HCT116 (cell line): ENCODE results near the gene ARMH1. TPM values are rescaled to one million over a fixed set of nuclear protein-coding genes. Genes with fewer than 3 reads are reported as not detected.

ENCODE experiments used
- ATAC-seq: fragments of 200-7000 bp; cut with Tn5 transposase; 2 replicates; pipeline ENCODE4 v1.9.1; 2020; ENCODE audit warnings: mild to moderate bottlenecking, moderate library complexity
- BruUV-seq: library from RNA; stranded (reverse); fragments of 400-500 nt; replicated peaks from 2 replicates; lab custom pipeline; 2021; lab: Mats Ljungman, UMichigan
- CTCF ChIA-PET: fragments of 300-600 bp; sonication (Branson Sonifier 250); formaldehyde crosslinking; loops from one replicate; lab custom pipeline; 2021; ENCODE audit warnings: antibody characterized with exemption; lab: Charles Lee
- POLR2A ChIA-PET: fragments of 300-600, 350-600 bp; sonication (Branson Sonifier 250); formaldehyde crosslinking; loops from one replicate; lab custom pipeline; 2021; ENCODE audit warnings: antibody characterized with exemption; lab: Charles Lee
- RAD21 ChIA-PET, 2 experiments: fragments of 300-600 bp; sonication (Branson Sonifier 250); formaldehyde crosslinking; loops; one replicate each; lab custom pipeline; 2023; ENCODE audit warnings: low total read pairs in 2 of 2; ENCODE audit not compliant: uncharacterized antibody in 2 of 2, unreplicated experiment in 2 of 2, low non-redundant PET in 1 of 2; lab: Charles Lee
- DNase-seq: peaks from one replicate; pipeline ENCODE4 v3.0.0-alpha.2; 2010; ENCODE audit warnings: low read depth, low spot score
- H2AFZ ChIP-seq: fragments of 200-600 bp; shearing (Covaris generic), sonication (generic); 2 replicates; pipeline ENCODE4 v1.6.1; 2017; ENCODE audit warnings: low read depth, mixed run types, mixed read lengths, antibody characterized with exemption, low read length; ENCODE audit not compliant: poor library complexity, severe bottlenecking
- H3K27ac ChIP-seq: 2 replicates; pipeline ENCODE4 v1.5.1; 2012; ENCODE audit warnings: low read depth, low read length
- H3K27me3 ChIP-seq: fragments of 200-600 bp; sonication (generic); 2 replicates; pipeline ENCODE4 v1.6.1; 2016; ENCODE audit warnings: mixed run types, low read length, mixed read lengths; ENCODE audit not compliant: insufficient read depth
- H3K36me3 ChIP-seq, 2 experiments: fragments of 200-500 bp in 1 of 2; fragments of 200-600 bp in 1 of 2; sonication (Bioruptor generic) in 1 of 2; sonication (generic) in 1 of 2; 2 replicates each; pipeline versions ENCODE4 v1.5.1 to v1.6.1; 2014 to 2016; ENCODE audit warnings: low read length in 2 of 2, inconsistent platforms in 1 of 2, mixed read lengths in 1 of 2, mixed run types in 1 of 2; ENCODE audit not compliant: insufficient read depth in 2 of 2, control insufficient read depth in 1 of 2
- H3K4me1 ChIP-seq, 2 experiments: fragments of 200-600 bp in 1 of 2; sonication (generic) in 1 of 2; 2 replicates each; pipeline versions ENCODE4 v1.5.1 to v1.6.1; 2012 to 2017; ENCODE audit warnings: low read length in 2 of 2, inconsistent platforms in 1 of 2, mild to moderate bottlenecking in 1 of 2, mixed read lengths in 1 of 2, mixed run types in 1 of 2, moderate library complexity in 1 of 2; ENCODE audit not compliant: insufficient read depth in 2 of 2, control insufficient read depth in 1 of 2
- H3K4me2 ChIP-seq: fragments of 200-600 bp; sonication (generic); 2 replicates; pipeline ENCODE4 v1.6.1; 2017; ENCODE audit warnings: mixed run types, low read length, mixed read lengths
- H3K4me3 ChIP-seq, 2 experiments: fragments of 200-600 bp in 1 of 2; sonication (generic) in 1 of 2; replicated peaks in 1 of 2; 2 replicates each; pipeline ENCODE4 v1.5.1; 2011 to 2016; ENCODE audit warnings: low read length in 2 of 2, control low read depth in 1 of 2, low read depth in 1 of 2, mild to moderate bottlenecking in 1 of 2, mixed read lengths in 1 of 2, mixed run types in 1 of 2
- H3K79me2 ChIP-seq: fragments of 200-600 bp; sonication (generic); 2 replicates; pipeline ENCODE4 v1.6.1; 2017; ENCODE audit warnings: mild to moderate bottlenecking, mixed run types, low read length, moderate library complexity, mixed read lengths; ENCODE audit not compliant: insufficient read depth
- H3K9ac ChIP-seq: fragments of 200-600 bp; sonication (generic); 2 replicates; pipeline ENCODE4 v1.6.1; 2016; ENCODE audit warnings: low read length, mixed read lengths
- H3K9me2 ChIP-seq: fragments of 200-600 bp; sonication (generic), shearing (Covaris generic); 2 replicates; pipeline ENCODE4 v1.6.1; 2017; ENCODE audit warnings: mixed run types, mild to moderate bottlenecking, moderate library complexity; ENCODE audit not compliant: insufficient read depth
- H3K9me3 ChIP-seq, 2 experiments: fragments of 200-500 bp in 1 of 2; fragments of 200-600 bp in 1 of 2; sonication (Bioruptor generic) in 1 of 2; sonication (generic) in 1 of 2; 2 replicates each; pipeline ENCODE4 v1.6.1; 2014 to 2017; ENCODE audit warnings: low read length in 2 of 2, mixed read lengths in 2 of 2, inconsistent platforms in 1 of 2, low read depth in 1 of 2, mild to moderate bottlenecking in 1 of 2, mixed run types in 1 of 2, moderate library complexity in 1 of 2; ENCODE audit not compliant: control insufficient read depth in 1 of 2, insufficient read depth in 1 of 2
- H4K20me1 ChIP-seq: fragments of 200-600 bp; sonication (generic), shearing (Covaris generic); 2 replicates; pipeline ENCODE4 v1.6.1; 2017; ENCODE audit warnings: mixed run types, mild to moderate bottlenecking, moderate library complexity; ENCODE audit not compliant: insufficient read depth
- CBX3 ChIP-seq: IDR thresholded peaks from 2 replicates; pipeline ENCODE4 v1.6.1; 2012; ENCODE audit warnings: low read depth
- EZH2 ChIP-seq: fragments of 200-600 bp; sonication (generic); IDR thresholded peaks from 2 replicates; pipeline ENCODE4 v1.6.1; 2017; ENCODE audit warnings: antibody characterized with exemption, mixed run types
- JUND ChIP-seq: IDR thresholded peaks from 2 replicates; pipeline ENCODE4 v1.6.1; 2012
- RAD21 ChIP-seq: IDR thresholded peaks from 2 replicates; pipeline ENCODE4 v1.6.1; 2012; ENCODE audit warnings: low read depth, mild to moderate bottlenecking
- SP1 ChIP-seq: IDR thresholded peaks from 2 replicates; pipeline ENCODE4 v1.6.1; 2012; ENCODE audit warnings: low read depth
- ZNF274 ChIP-seq: fragments of 200-500 bp; sonication (Bioruptor generic); IDR thresholded peaks from 2 replicates; pipeline ENCODE4 v1.6.1; 2014; ENCODE audit warnings: mild to moderate bottlenecking, low read depth, low read length, inconsistent platforms
- intact Hi-C: fragments of 100-400 bp; cut with micrococcal nuclease; formaldehyde crosslinking; loops from 2 replicates; pipeline ENCODE4 v1.10.0; 2022
- total RNA-seq: library from RNA; stranded (reverse); gene quantifications from one replicate; pipeline ENCODE4 v1.2.1, GENCODE V29; 2021; ENCODE audit not compliant: unreplicated experiment
- TF ChIP-seq, protein P1 (sequence below), 3 experiments: fragments of 200-600 bp in 1 of 3; sonication (generic) in 1 of 3; IDR thresholded peaks in 2 of 3; conservative IDR thresholded peaks in 1 of 3; 2 replicates each; pipeline ENCODE4 v1.5.1; 2012 to 2017; ENCODE audit warnings: low read depth in 2 of 3, low read length in 2 of 3, antibody characterized with exemption in 1 of 3, borderline replicate concordance in 1 of 3, control low read depth in 1 of 3, mild to moderate bottlenecking in 1 of 3, mixed read lengths in 1 of 3, mixed run types in 1 of 3, moderate library complexity in 1 of 3; ENCODE audit not compliant: insufficient read depth in 1 of 3
- TF ChIP-seq, protein P2 (sequence below): IDR thresholded peaks from 2 replicates; pipeline ENCODE4 v1.6.1; 2012

ARMH1 gene
- total RNA-seq, 1 experiment from 2014 or later, result 3.2 TPM

GRCh38 chr1:44743211-44743610 is 68.7 kb downstream of the ARMH1 start:
- Histone ChIP-seq H4K20me1 (no peaks in the 10 kb centered on the region), H3K9me3 (no peaks in the 10 kb centered on the region), H3K4me2 (no peak overlapping the region), H3K4me3 (no peak overlapping the region), H3K9me2 (no peaks in the 10 kb centered on the region), H3K4me1 (peaks cover 5 to 23% of the 10 kb centered on the region in 2 experiments; a peak in 3 of 4 replicates), H3K79me2 (peaks cover 77% of the 10 kb centered on the region), H2AFZ (no peak overlapping the region), H3K27me3 (no peaks in the 10 kb centered on the region), H3K36me3 (peaks cover 21 to 52% of the 10 kb centered on the region in 2 experiments), H3K27ac (no peak overlapping the region), H3K9ac (no peak overlapping the region)
- TF ChIP-seq SP1 (no peak), EZH2 (no peak), JUND (no peak)
- TF ChIP-seq, protein P1, sequence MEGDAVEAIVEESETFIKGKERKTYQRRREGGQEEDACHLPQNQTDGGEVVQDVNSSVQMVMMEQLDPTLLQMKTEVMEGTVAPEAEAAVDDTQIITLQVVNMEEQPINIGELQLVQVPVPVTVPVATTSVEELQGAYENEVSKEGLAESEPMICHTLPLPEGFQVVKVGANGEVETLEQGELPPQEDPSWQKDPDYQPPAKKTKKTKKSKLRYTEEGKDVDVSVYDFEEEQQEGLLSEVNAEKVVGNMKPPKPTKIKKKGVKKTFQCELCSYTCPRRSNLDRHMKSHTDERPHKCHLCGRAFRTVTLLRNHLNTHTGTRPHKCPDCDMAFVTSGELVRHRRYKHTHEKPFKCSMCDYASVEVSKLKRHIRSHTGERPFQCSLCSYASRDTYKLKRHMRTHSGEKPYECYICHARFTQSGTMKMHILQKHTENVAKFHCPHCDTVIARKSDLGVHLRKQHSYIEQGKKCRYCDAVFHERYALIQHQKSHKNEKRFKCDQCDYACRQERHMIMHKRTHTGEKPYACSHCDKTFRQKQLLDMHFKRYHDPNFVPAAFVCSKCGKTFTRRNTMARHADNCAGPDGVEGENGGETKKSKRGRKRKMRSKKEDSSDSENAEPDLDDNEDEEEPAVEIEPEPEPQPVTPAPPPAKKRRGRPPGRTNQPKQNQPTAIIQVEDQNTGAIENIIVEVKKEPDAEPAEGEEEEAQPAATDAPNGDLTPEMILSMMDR (IDR thresholded peaks at IDR 0.05 in 2 of 3, conservative IDR thresholded peaks at IDR 0.05 in 1 of 3; ENCODE audit: borderline replicate concordance in 1 of 3, insufficient read depth in 1 of 3, low read depth in 2 of 3, low read length in 2 of 3), result no peak
- TF ChIP-seq, protein P2, sequence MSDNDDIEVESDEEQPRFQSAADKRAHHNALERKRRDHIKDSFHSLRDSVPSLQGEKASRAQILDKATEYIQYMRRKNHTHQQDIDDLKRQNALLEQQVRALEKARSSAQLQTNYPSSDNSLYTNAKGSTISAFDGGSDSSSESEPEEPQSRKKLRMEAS, result no peak
- ChIA-PET CTCF (no interaction called here), POLR2A (interaction anchor here (0.7 to 2.0 kb wide), 5 partner anchors 10 to 76 kb away, joined by 3 to 6 read pairs (median 4); partner anchors contain the start of gene RPS8), RAD21 (no interaction called here)
- no TSS peak for BruUV-seq
- ATAC-seq (no peak), DNase-seq (no peak)
- intact Hi-C loops, result no loop called here

DNA sequence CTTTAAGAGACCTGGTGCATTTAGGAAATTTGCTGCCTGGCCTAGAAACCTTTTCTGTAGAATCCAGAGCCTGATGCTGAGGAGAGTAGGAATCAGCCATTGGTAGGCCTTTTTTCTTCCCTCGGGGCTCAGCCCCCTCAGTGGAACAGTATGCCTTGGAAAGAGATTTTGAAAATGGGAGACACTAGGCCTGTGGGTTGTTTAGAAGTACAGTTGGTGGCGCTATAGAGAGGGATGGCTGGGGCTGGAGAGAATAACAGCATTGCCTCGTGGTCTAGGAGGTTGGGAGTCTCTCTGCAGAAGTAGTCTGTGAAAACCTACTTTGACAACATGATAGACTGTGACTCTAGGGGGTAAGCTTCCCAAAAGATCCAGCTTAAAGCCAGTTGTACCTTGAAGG is 73.4 kb downstream of the ARMH1 start:
- Histone ChIP-seq H2AFZ (no peak overlapping the region), H3K79me2 (peaks cover 61% of the 10 kb centered on the region), H3K4me3 (no peak overlapping the region), H3K9me2 (no peaks in the 10 kb centered on the region), H3K9me3 (no peaks in the 10 kb centered on the region), H3K4me1 (peaks cover 0 to 2% of the 10 kb centered on the region in 2 experiments; a peak in 2 of 4 replicates), H3K36me3 (peaks cover 37 to 57% of the 10 kb centered on the region in 2 experiments), H3K4me2 (no peak overlapping the region), H3K27me3 (no peaks in the 10 kb centered on the region), H4K20me1 (no peaks in the 10 kb centered on the region), H3K9ac (no peak overlapping the region), H3K27ac (no peak overlapping the region)
- ATAC-seq (peak; percentile 73), DNase-seq (no peak)
- POLR2A ChIA-PET, result interaction anchor here (0.6 to 1.1 kb wide), 4 partner anchors 17 to 28 kb away, joined by 3 to 5 read pairs (median 3); partner anchors contain the start of genes RNU5D-1 and RPS8
- TF ChIP-seq RAD21 (no peak), CBX3 (no peak), ZNF274 (no peak)
- TF ChIP-seq, protein P1 (IDR thresholded peaks at IDR 0.05 in 2 of 3, conservative IDR thresholded peaks at IDR 0.05 in 1 of 3; ENCODE audit: borderline replicate concordance in 1 of 3, insufficient read depth in 1 of 3, low read depth in 2 of 3, low read length in 2 of 3), result peak in 2 of 3 experiments; percentile 10 to 29; a peak in 3 of 6 replicates
- intact Hi-C loops, result no loop called here
- CTCF ChIA-PET, result no interaction called here
- no TSS peak for BruUV-seq
- RAD21 ChIA-PET, result no interaction called here
